SK-N-SH treated with all-trans-retinoic acid at 6 μM for 48 hours (cell line): ENCODE data around the gene LHFPL5.

Experiments used
- ATAC-seq: fragments of 200-7000 bp; cut with Tn5 transposase; 3 replicates; pipeline ENCODE4 v1.9.1; 2020; ENCODE audit warnings: mild to moderate bottlenecking, moderate library complexity
- ARNTL ChIP-seq: fragments of 450-650 bp; formaldehyde crosslinking; IDR thresholded peaks from 2 replicates; pipeline ENCODE4 v1.5.0; 2020; ENCODE audit warnings: low read depth, mild to moderate bottlenecking, moderate library complexity, borderline replicate concordance
- BACH2 ChIP-seq: fragments of 250-450 bp; sonication (Bioruptor Pico); IDR thresholded peaks from 2 replicates; pipeline ENCODE4 v1.9.0; 2021; ENCODE audit warnings: mild to moderate bottlenecking, borderline replicate concordance
- CREB5 ChIP-seq: fragments of 250-450 bp; sonication (Bioruptor Pico); IDR thresholded peaks from 2 replicates; pipeline ENCODE4 v1.5.1; 2020; ENCODE audit warnings: low read depth, mild to moderate bottlenecking, moderate library complexity
- CSDC2 ChIP-seq: fragments of 250-450 bp; sonication (Bioruptor Pico); IDR thresholded peaks from 2 replicates; pipeline ENCODE4 v1.5.0; 2020; ENCODE audit warnings: mild to moderate bottlenecking, moderate library complexity
- CSRNP3 ChIP-seq: fragments of 250-450 bp; sonication (Bioruptor Pico); IDR thresholded peaks from 2 replicates; pipeline ENCODE4 v1.5.1; 2021; ENCODE audit warnings: mild to moderate bottlenecking, moderate library complexity
- ESRRG ChIP-seq: fragments of 250-450 bp; sonication (Bioruptor Pico); IDR thresholded peaks from 2 replicates; pipeline ENCODE4 v1.6.1; 2021; ENCODE audit warnings: mild to moderate bottlenecking
- GLIS3 ChIP-seq: fragments of 250-450 bp; sonication (Bioruptor Pico); IDR thresholded peaks from 2 replicates; pipeline ENCODE4 v1.5.0; 2020; ENCODE audit warnings: mild to moderate bottlenecking, moderate library complexity
- OSR1 ChIP-seq: fragments of 250-450 bp; sonication (Bioruptor Pico); IDR thresholded peaks from 2 replicates; pipeline ENCODE4 v1.8.0; 2022; ENCODE audit warnings: moderate library complexity, mild to moderate bottlenecking, inconsistent platforms
- PATZ1 ChIP-seq: fragments of 250-450 bp; sonication (Bioruptor Pico); IDR thresholded peaks from 2 replicates; pipeline ENCODE4 v1.8.0; 2020; ENCODE audit warnings: mild to moderate bottlenecking, moderate library complexity, borderline replicate concordance
- POU6F1 ChIP-seq: fragments of 250-450 bp; sonication (Bioruptor Pico); IDR thresholded peaks from 2 replicates; pipeline ENCODE4 v1.8.0; 2021; ENCODE audit warnings: low read depth, mild to moderate bottlenecking, moderate library complexity, borderline replicate concordance
- PPARA ChIP-seq: fragments of 250-450 bp; sonication (Bioruptor Pico); IDR thresholded peaks from 2 replicates; pipeline ENCODE4 v1.5.0; 2020; ENCODE audit warnings: mild to moderate bottlenecking, borderline replicate concordance
- RARB ChIP-seq: fragments of 250-450 bp; sonication (Bioruptor Pico); IDR thresholded peaks from 2 replicates; pipeline ENCODE4 v1.8.0; 2021; ENCODE audit warnings: mild to moderate bottlenecking, moderate library complexity
- SNAI2 ChIP-seq: fragments of 250-450 bp; sonication (Bioruptor Pico); IDR thresholded peaks from 2 replicates; pipeline ENCODE4 v1.5.0; 2020; ENCODE audit warnings: mild to moderate bottlenecking, moderate library complexity
- TCF4 ChIP-seq: fragments of 250-450 bp; sonication (Bioruptor Pico); IDR thresholded peaks from 2 replicates; pipeline ENCODE4 v1.8.0; 2021; ENCODE audit warnings: mild to moderate bottlenecking, moderate library complexity, borderline replicate concordance
- TOX ChIP-seq: fragments of 250-450 bp; sonication (Bioruptor Pico); IDR thresholded peaks from 2 replicates; pipeline ENCODE4 v1.8.0; 2021; ENCODE audit warnings: mild to moderate bottlenecking, moderate library complexity, borderline replicate concordance
- TSHZ2 ChIP-seq: fragments of 250-450 bp; sonication (Bioruptor Pico); IDR thresholded peaks from 2 replicates; pipeline ENCODE4 v1.5.0; 2020; ENCODE audit warnings: mild to moderate bottlenecking, moderate library complexity
- ZC3H10 ChIP-seq: fragments of 250-450 bp; sonication (Bioruptor Pico); IDR thresholded peaks from 2 replicates; pipeline ENCODE4 v1.5.1; 2021; ENCODE audit warnings: mild to moderate bottlenecking, moderate library complexity
- ZFP3 ChIP-seq: fragments of 250-450 bp; sonication (Bioruptor Pico); IDR thresholded peaks from 2 replicates; pipeline ENCODE4 v1.5.0; 2020; ENCODE audit warnings: mild to moderate bottlenecking, moderate library complexity
- ZFP30 ChIP-seq: fragments of 450-650 bp; formaldehyde crosslinking; IDR thresholded peaks from 2 replicates; pipeline ENCODE4 v1.5.0; 2022; ENCODE audit warnings: mild to moderate bottlenecking, moderate library complexity
- ZNF565 ChIP-seq: fragments of 450-650 bp; formaldehyde crosslinking; conservative IDR thresholded peaks from 2 replicates; pipeline ENCODE4 v1.5.0; 2020; ENCODE audit warnings: low read depth, mild to moderate bottlenecking, moderate library complexity
- ZNF70 ChIP-seq: fragments of 450-650 bp; formaldehyde crosslinking; IDR thresholded peaks from 2 replicates; pipeline ENCODE4 v1.5.0; 2020; ENCODE audit warnings: mild to moderate bottlenecking, moderate library complexity
- ZNF8 ChIP-seq: fragments of 450-650 bp; formaldehyde crosslinking; IDR thresholded peaks from 2 replicates; pipeline ENCODE4 v1.5.0; 2020; ENCODE audit warnings: mild to moderate bottlenecking, moderate library complexity

The LHFPL5 gene

GRCh38 chr6:35771343-35771627 is 33.9 kb upstream of the LHFPL5 start (continued):
- TF ChIP-seq TSHZ2 (CRISPR knock-in tag), result no peak
- no peak for TF ChIP-seq ZNF70 (CRISPR knock-in tag)
- TF ChIP-seq ESRRG, result no peak
- TF ChIP-seq PPARA (CRISPR knock-in tag), result no peak
- no peak for TF ChIP-seq ZC3H10 (CRISPR knock-in tag)
- TF ChIP-seq ZFP30, result no peak
- no peak for TF ChIP-seq TOX
- no peak for TF ChIP-seq CSDC2
- no peak for TF ChIP-seq CREB5
- TF ChIP-seq ZNF565 (CRISPR knock-in tag), result no peak
- no peak for TF ChIP-seq BACH2 (CRISPR knock-in tag)
- TF ChIP-seq ZNF8 (CRISPR knock-in tag), result no peak
- no peak for TF ChIP-seq OSR1 (CRISPR knock-in tag)
- no peak for TF ChIP-seq SNAI2 (CRISPR knock-in tag)
- TF ChIP-seq GLIS3 (CRISPR knock-in tag), result no peak
- TF ChIP-seq RARB (CRISPR knock-in tag), result no peak

GRCh38 chr6:35774116-35774794 is 30.9 kb upstream of the LHFPL5 start:
- no peak for ATAC-seq

More at GRCh38 chr6:35774116-35774794, 30.9 kb upstream of the LHFPL5 start:
- TF ChIP-seq POU6F1 (CRISPR knock-in tag) (no peak), TOX (no peak), ZFP3 (CRISPR knock-in tag) (no peak), ARNTL (no peak), ZC3H10 (CRISPR knock-in tag) (no peak), ZNF565 (CRISPR knock-in tag) (no peak), TSHZ2 (CRISPR knock-in tag) (no peak), TCF4 (CRISPR knock-in tag) (no peak), SNAI2 (CRISPR knock-in tag) (no peak), GLIS3 (CRISPR knock-in tag) (no peak), PATZ1 (no peak), ZFP30 (no peak), RARB (CRISPR knock-in tag) (no peak), BACH2 (CRISPR knock-in tag) (no peak), ESRRG (no peak), OSR1 (CRISPR knock-in tag) (no peak), CSDC2 (no peak), CREB5 (no peak), CSRNP3 (no peak), ZNF70 (CRISPR knock-in tag) (no peak)
